Sigmoid colon (tissue), 4 donors: ENCODE data around the gene RETREG1.

ENCODE experiments used
- CTCF ChIP-seq, 4 experiments: fragments of 450-650 bp in 3 of 4; fragments of 200-600 bp in 1 of 4; IDR thresholded peaks; one replicate each; pipeline ENCODE4 v1.5.1; 2016 to 2019; ENCODE audit warnings: antibody characterized with exemption in 4 of 4, mild to moderate bottlenecking in 3 of 4, moderate library complexity in 2 of 4
- POLR2A ChIP-seq, 2 donors: fragments of 450-650 bp; IDR thresholded peaks; one replicate each; pipeline ENCODE4 v1.6.1; 2016; ENCODE audit warnings: antibody characterized with exemption in 2 of 2, mild to moderate bottlenecking in 2 of 2, moderate library complexity in 2 of 2
- POLR2AphosphoS5 ChIP-seq, 4 donors: sonication (generic); formaldehyde crosslinking; IDR thresholded peaks; one replicate each; pipeline ENCODE4 v1.6.1; 2017; ENCODE audit warnings: antibody characterized with exemption in 4 of 4

GRCh38 chr5:16626696-16627264, 10.0 kb upstream of the RETREG1 start:
- no peak for TF ChIP-seq POLR2AphosphoS5 (IDR thresholded peaks at IDR 0.05)
- no peak for TF ChIP-seq POLR2A (IDR thresholded peaks at IDR 0.05)
- TF ChIP-seq CTCF (IDR thresholded peaks at IDR 0.05), result no peak
